Ishikawa (cell line): ENCODE data around the gene NEDD4L.

Experiments
- CEBPB ChIP-seq: IDR thresholded peaks from 2 replicates; pipeline ENCODE4 v1.6.1; 2012
- CREB1 ChIP-seq: IDR thresholded peaks from 2 replicates; pipeline ENCODE4 v1.6.1; 2012; ENCODE audit warnings: low read depth
- EGR1 ChIP-seq: IDR thresholded peaks from 2 replicates; pipeline ENCODE4 v1.6.1; 2012
- EP300 ChIP-seq: IDR thresholded peaks from 2 replicates; pipeline ENCODE4 v1.6.1; 2012; ENCODE audit warnings: borderline replicate concordance
- FOXM1 ChIP-seq: IDR thresholded peaks from 2 replicates; pipeline ENCODE4 v1.6.1; 2012; ENCODE audit warnings: low read depth, borderline replicate concordance
- NFIC ChIP-seq: IDR thresholded peaks from 2 replicates; pipeline ENCODE4 v1.6.1; 2012
- RAD21 ChIP-seq: IDR thresholded peaks from 2 replicates; pipeline ENCODE4 v1.6.1; 2012; ENCODE audit warnings: low read depth
- REST ChIP-seq: IDR thresholded peaks from 2 replicates; pipeline ENCODE4 v1.6.1; 2012; ENCODE audit warnings: low read depth, mild to moderate bottlenecking
- TAF1 ChIP-seq: IDR thresholded peaks from 2 replicates; pipeline ENCODE4 v1.6.1; 2012; ENCODE audit warnings: low read depth, mild to moderate bottlenecking
- TCF12 ChIP-seq: IDR thresholded peaks from 2 replicates; pipeline ENCODE4 v1.6.1; 2012; ENCODE audit warnings: low read depth
- TEAD4 ChIP-seq: IDR thresholded peaks from 2 replicates; pipeline ENCODE4 v1.6.1; 2012
- YY1 ChIP-seq: IDR thresholded peaks from 2 replicates; pipeline ENCODE4 v1.6.1; 2012; ENCODE audit warnings: low read depth
- ZBTB7A ChIP-seq: IDR thresholded peaks from 2 replicates; pipeline ENCODE4 v1.6.1; 2012; ENCODE audit warnings: low read depth
- TF ChIP-seq, protein P1 (sequence below): IDR thresholded peaks from 2 replicates; pipeline ENCODE4 v1.6.1; 2012
- TF ChIP-seq, protein P2 (sequence below): IDR thresholded peaks from 2 replicates; pipeline ENCODE4 v1.6.1; 2012

The NEDD4L gene

GRCh38 chr18:58348951-58349350 lies 304.9 kb downstream of the NEDD4L start:
- TF ChIP-seq RAD21, result no peak
- TF ChIP-seq FOXM1, result no peak
- no peak for TF ChIP-seq YY1
- TF ChIP-seq TCF12, result no peak
- TF ChIP-seq, protein P1, sequence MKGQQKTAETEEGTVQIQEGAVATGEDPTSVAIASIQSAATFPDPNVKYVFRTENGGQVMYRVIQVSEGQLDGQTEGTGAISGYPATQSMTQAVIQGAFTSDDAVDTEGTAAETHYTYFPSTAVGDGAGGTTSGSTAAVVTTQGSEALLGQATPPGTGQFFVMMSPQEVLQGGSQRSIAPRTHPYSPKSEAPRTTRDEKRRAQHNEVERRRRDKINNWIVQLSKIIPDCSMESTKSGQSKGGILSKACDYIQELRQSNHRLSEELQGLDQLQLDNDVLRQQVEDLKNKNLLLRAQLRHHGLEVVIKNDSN, result no peak
- TF ChIP-seq NFIC, result no peak
- TF ChIP-seq CEBPB, result no peak

DNA sequence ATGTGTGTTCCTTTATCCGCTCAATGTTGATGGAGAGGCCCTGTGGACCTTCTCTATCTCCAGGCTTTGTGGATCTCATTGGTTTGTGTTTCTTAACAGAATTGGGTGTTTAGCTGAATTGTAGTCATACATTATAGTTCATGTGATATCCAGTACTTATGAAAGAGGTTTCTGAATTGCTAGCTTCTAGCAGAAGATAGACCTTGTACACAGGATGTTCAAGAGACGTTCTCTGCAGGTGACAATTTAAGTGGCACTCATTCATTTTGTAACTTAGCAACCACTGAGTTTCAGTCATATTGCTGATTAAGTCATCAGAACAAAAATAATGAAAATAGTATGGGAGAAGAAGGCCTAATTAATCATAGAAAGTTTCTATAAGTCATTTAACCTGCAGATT lies 305.6 kb downstream of the NEDD4L start:
- TF ChIP-seq NFIC (no peak), TCF12 (no peak), CEBPB (no peak), YY1 (no peak), REST (no peak), CREB1 (no peak), EP300 (no peak), EGR1 (no peak)
- TF ChIP-seq, protein P2, sequence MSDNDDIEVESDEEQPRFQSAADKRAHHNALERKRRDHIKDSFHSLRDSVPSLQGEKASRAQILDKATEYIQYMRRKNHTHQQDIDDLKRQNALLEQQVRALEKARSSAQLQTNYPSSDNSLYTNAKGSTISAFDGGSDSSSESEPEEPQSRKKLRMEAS, result no peak

- no peak for TF ChIP-seq REST
- no peak for TF ChIP-seq CREB1
- TF ChIP-seq, protein P1, result no peak
- no peak for TF ChIP-seq FOXM1
These were observed 306.5 kb downstream of the NEDD4L start for GRCh38 chr18:58350526-58350925.

DNA sequence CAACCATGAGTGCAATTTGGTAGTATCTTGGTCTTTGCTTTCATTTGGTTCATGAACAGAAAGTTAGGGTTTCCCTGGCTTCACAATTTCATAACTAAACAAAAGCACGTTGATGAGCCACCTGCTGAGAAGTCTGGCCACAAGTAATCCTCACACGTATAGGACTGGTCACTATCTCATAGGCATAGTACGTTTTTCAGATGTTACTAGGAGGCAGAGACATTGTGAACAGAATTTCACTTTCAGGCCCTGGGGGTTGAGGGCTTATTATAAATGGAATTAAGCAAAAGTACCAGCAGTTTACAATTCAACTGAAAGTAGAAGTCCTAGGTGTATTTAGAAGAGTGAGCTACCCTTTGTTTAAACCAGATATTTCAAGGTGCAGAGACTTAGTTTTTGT lies 307.8 kb downstream of the NEDD4L start:
- TF ChIP-seq, protein P1, result no peak
- TF ChIP-seq YY1 (no peak), CEBPB (no peak), EGR1 (no peak), FOXM1 (no peak), ZBTB7A (no peak), CREB1 (no peak), RAD21 (no peak), TAF1 (no peak), TCF12 (no peak), TEAD4 (no peak), NFIC (no peak), REST (no peak), EP300 (no peak)
- TF ChIP-seq, protein P2, result no peak

DNA sequence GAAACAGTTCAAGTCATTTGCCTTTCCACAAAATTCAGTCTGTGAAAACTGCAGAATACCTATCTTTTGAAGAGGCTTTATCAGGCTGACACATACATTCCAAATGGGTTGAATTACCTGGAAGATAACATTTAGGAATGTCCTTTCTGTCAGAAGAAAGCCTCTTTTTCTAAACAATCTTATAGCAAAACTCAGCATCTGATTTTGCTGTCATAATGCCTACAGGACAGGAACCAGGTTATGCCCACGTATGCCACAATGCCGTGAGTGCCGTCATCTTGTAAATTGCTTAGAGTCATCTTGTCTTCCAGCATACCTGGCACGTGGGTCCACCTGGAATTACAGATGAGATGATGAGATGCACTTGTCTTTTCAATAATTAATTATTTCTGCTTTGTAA lies 309.6 kb downstream of the NEDD4L start:
- TF ChIP-seq TAF1 (no peak), CEBPB (no peak), RAD21 (no peak), TEAD4 (no peak), EP300 (no peak), ZBTB7A (no peak), EGR1 (no peak)
- TF ChIP-seq, protein P1, result no peak
- TF ChIP-seq, protein P2, result no peak
